IMR-90 (cell line): ENCODE results near the gene BAMBI. TPM values are rescaled to one million over a fixed set of nuclear protein-coding genes. Genes with fewer than 3 reads are reported as not detected.

Experiments used
- ATAC-seq: fragments of 200-7000 bp; cut with Tn5 transposase; 2 replicates; pipeline ENCODE4 v1.9.1; 2020; ENCODE audit warnings: low read depth, mild to moderate bottlenecking, moderate library complexity
- BruUV-seq: library from RNA; stranded (reverse); fragments of 400-500 nt; replicated peaks from 2 replicates; lab custom pipeline; 2021; lab: Mats Ljungman, UMichigan
- CTCF ChIA-PET: fragments of 300-600 bp; formaldehyde crosslinking; extraction: SDS; loops from one replicate; lab custom pipeline; 2021; ENCODE audit warnings: antibody characterized with exemption; lab: Yijun Ruan, JAX
- POLR2A ChIA-PET: fragments of 300-600 bp; sonication (Branson Sonifier 250); formaldehyde crosslinking; loops from one replicate; lab custom pipeline; 2022; ENCODE audit warnings: antibody characterized with exemption; ENCODE audit not compliant: unreplicated experiment; lab: Charles Lee
- DNase-seq: peaks from one replicate; pipeline ENCODE4 v3.0.0; 2013
- H2AFZ ChIP-seq: replicated peaks from 2 replicates; pipeline ENCODE3; 2013; ENCODE audit warnings: low read length, mild to moderate bottlenecking; ENCODE audit not compliant: poor library complexity
- H2AK5ac ChIP-seq: 2 replicates; pipeline ENCODE4 v1.6.1; 2013; ENCODE audit warnings: low read depth, low read length, inconsistent platforms
- H2AK9ac ChIP-seq: replicated peaks from 2 replicates; pipeline ENCODE3; 2013; ENCODE audit warnings: mild to moderate bottlenecking, low read depth, low read length, moderate library complexity; ENCODE audit not compliant: poor library complexity
- H2BK120ac ChIP-seq: 2 replicates; pipeline ENCODE4 v1.6.1; 2013; ENCODE audit warnings: low read depth, low read length, inconsistent platforms
- H2BK15ac ChIP-seq: 3 replicates; pipeline ENCODE4 v1.6.1; 2013; ENCODE audit warnings: low read depth, low read length, inconsistent platforms
- H2BK20ac ChIP-seq: 2 replicates; pipeline ENCODE4 v1.6.1; 2013; ENCODE audit warnings: low read depth, mild to moderate bottlenecking, inconsistent platforms, low read length, moderate library complexity
- H2BK5ac ChIP-seq: 2 replicates; pipeline ENCODE4 v1.6.1; 2013; ENCODE audit warnings: mild to moderate bottlenecking, low read depth, low read length, inconsistent platforms; ENCODE audit not compliant: poor library complexity, severe bottlenecking
- H3K14ac ChIP-seq: replicated peaks from 2 replicates; pipeline ENCODE4 v1.6.1; 2013; ENCODE audit warnings: low read depth, low read length, inconsistent platforms
- H3K18ac ChIP-seq: 2 replicates; pipeline ENCODE4 v1.6.1; 2013; ENCODE audit warnings: low read depth, low read length, control low read depth
- H3K23ac ChIP-seq: 2 replicates; pipeline ENCODE4 v1.6.1; 2013; ENCODE audit warnings: low read depth, low read length, inconsistent platforms
- H3K27ac ChIP-seq: 2 replicates; pipeline ENCODE4 v1.5.1; 2013; ENCODE audit warnings: mild to moderate bottlenecking, control low read depth, low read length; ENCODE audit not compliant: insufficient read depth
- H3K27me3 ChIP-seq: 2 replicates; pipeline ENCODE4 v1.6.1; 2013; ENCODE audit warnings: low read length; ENCODE audit not compliant: control insufficient read depth, insufficient read depth
- H3K36me3 ChIP-seq: 2 replicates; pipeline ENCODE4 v1.6.1; 2013; ENCODE audit warnings: low read length, mixed read lengths; ENCODE audit not compliant: control insufficient read depth, insufficient read depth
- H3K4ac ChIP-seq: 2 replicates; pipeline ENCODE4 v1.6.1; 2013; ENCODE audit warnings: low read depth, low read length, inconsistent platforms
- H3K4me1 ChIP-seq: 2 replicates; pipeline ENCODE4 v1.6.1; 2013; ENCODE audit warnings: low read length, mixed read lengths; ENCODE audit not compliant: control insufficient read depth, insufficient read depth
- H3K4me2 ChIP-seq: 2 replicates; pipeline ENCODE4 v1.6.1; 2013; ENCODE audit warnings: low read depth, mild to moderate bottlenecking, control low read depth, low read length, moderate library complexity
- H3K4me3 ChIP-seq: 2 replicates; pipeline ENCODE4 v1.5.1; 2013; ENCODE audit warnings: low read depth, mild to moderate bottlenecking, control low read depth, low read length, moderate library complexity; ENCODE audit not compliant: insufficient read depth
- H3K56ac ChIP-seq: 2 replicates; pipeline ENCODE4 v1.6.1; 2013; ENCODE audit warnings: low read length, inconsistent platforms; ENCODE audit not compliant: insufficient read depth; ENCODE audit errors: extremely low read depth
- H3K79me1 ChIP-seq, 2 experiments: 2 replicates each; pipeline ENCODE4 v1.6.1; 2013; ENCODE audit warnings: low read length in 2 of 2, inconsistent platforms in 1 of 2, low read depth in 1 of 2
- H3K9ac ChIP-seq: 2 replicates; pipeline ENCODE4 v1.6.1; 2013; ENCODE audit warnings: low read depth, low read length, control low read depth
- H3K9me1 ChIP-seq: 2 replicates; pipeline ENCODE4 v1.6.1; 2013; ENCODE audit warnings: low read length, inconsistent platforms; ENCODE audit not compliant: insufficient read depth
- H3K9me3 ChIP-seq: 2 replicates; pipeline ENCODE4 v1.6.1; 2013; ENCODE audit warnings: low read length; ENCODE audit not compliant: control insufficient read depth, insufficient read depth
- H4K20me1 ChIP-seq: 2 replicates; pipeline ENCODE4 v1.6.1; 2013; ENCODE audit warnings: low read length, inconsistent platforms; ENCODE audit not compliant: insufficient read depth
- H4K5ac ChIP-seq: 2 replicates; pipeline ENCODE4 v1.6.1; 2013; ENCODE audit warnings: mild to moderate bottlenecking, low read depth, low read length, control low read depth
- H4K8ac ChIP-seq, 2 experiments: 2 replicates each; pipeline ENCODE4 v1.6.1; 2013; ENCODE audit warnings: low read depth in 2 of 2, low read length in 2 of 2, control low read depth in 1 of 2, inconsistent platforms in 1 of 2
- H4K91ac ChIP-seq: 2 replicates; pipeline ENCODE4 v1.6.1; 2013; ENCODE audit warnings: low read depth, low read length, inconsistent platforms; ENCODE audit not compliant: insufficient read depth
- CEBPB ChIP-seq: IDR thresholded peaks from 2 replicates; pipeline ENCODE4 v1.6.1; 2012; ENCODE audit warnings: low read depth, low read length, improper control_type of control experiment
- CHD1 ChIP-seq: IDR thresholded peaks from 2 replicates; pipeline ENCODE4 v1.6.1; 2012; ENCODE audit warnings: low read depth, low read length, improper control_type of control experiment
- CTCF ChIP-seq: conservative IDR thresholded peaks from 2 replicates; pipeline ENCODE4 v1.5.1; 2012; ENCODE audit warnings: mild to moderate bottlenecking, low read depth, low read length, improper control_type of control experiment
- FOS ChIP-seq: fragments of 150-350 bp; IDR thresholded peaks from 2 replicates; pipeline ENCODE4 v1.6.1; 2016; ENCODE audit warnings: low read depth, low read length
- MAZ ChIP-seq: IDR thresholded peaks from 2 replicates; pipeline ENCODE4 v1.6.1; 2012; ENCODE audit warnings: low read depth, mild to moderate bottlenecking, low read length, improper control_type of control experiment, moderate library complexity, borderline replicate concordance
- NFE2L2 ChIP-seq: fragments of 150-350 bp; IDR thresholded peaks from 2 replicates; pipeline ENCODE4 v1.6.1; 2016; ENCODE audit warnings: low read depth, mild to moderate bottlenecking, low read length
- POLR2A ChIP-seq: IDR thresholded peaks from 2 replicates; pipeline ENCODE4 v1.6.1; 2012; ENCODE audit warnings: mild to moderate bottlenecking, low read depth, low read length
- RAD21 ChIP-seq: IDR thresholded peaks from 2 replicates; pipeline ENCODE4 v1.6.1; 2012; ENCODE audit warnings: low read length, improper control_type of control experiment
- RCOR1 ChIP-seq: IDR thresholded peaks from 2 replicates; pipeline ENCODE4 v1.6.1; 2012; ENCODE audit warnings: mild to moderate bottlenecking, low read length, improper control_type of control experiment; ENCODE audit not compliant: insufficient replicate concordance
- WGBS, 2 experiments: methylation state at CpG; one replicate each; pipeline versions ENCODE4 v1.1.5 to v1.1.7; 2013; ENCODE audit warnings: missing lambda C conversion rate in 2 of 2; ENCODE audit not compliant: insufficient read length in 1 of 2; ENCODE audit errors: extremely low coverage in 2 of 2; 5-methylcytosine and 5-hydroxymethylcytosine counted together
- dilution Hi-C: fragments of 300-500 bp; cut with HindIII; formaldehyde crosslinking; loops from one replicate; pipeline ENCODE4 v1.14.3; 2018; ENCODE audit warnings: low sequenced_read_pairs; ENCODE audit not compliant: unreplicated experiment
- in situ Hi-C: fragments of 300-500 bp; cut with MboI; formaldehyde crosslinking; loops from 3 replicates; pipeline ENCODE4 v1.14.3; 2019; ENCODE audit warnings: low sequenced_read_pairs, inconsistent platforms, mixed read lengths
- intact Hi-C: fragments of 100-400 bp; cut with micrococcal nuclease; formaldehyde crosslinking; loops from 2 replicates; pipeline ENCODE4 v1.10.0; 2022
- polyA plus RNA-seq, 3 experiments: library from polyadenylated mRNA; depleted of rRNA; stranded (reverse); fragments of >200 nt; gene quantifications; 2 replicates each; pipeline ENCODE4 v1.2.3, GENCODE V29; 2012; ENCODE audit warnings: low replicate concordance in 1 of 3
- total RNA-seq: library from RNA; depleted of rRNA; stranded (reverse); fragments of >200 nt; gene quantifications from 2 replicates; pipeline ENCODE4 v1.2.3, GENCODE V29; 2012

Gene BAMBI
- total and polyA plus RNA-seq, 2 of the 4 experiments (the other 2 are of a cell fraction): 14.4 to 19.4 TPM

DNA sequence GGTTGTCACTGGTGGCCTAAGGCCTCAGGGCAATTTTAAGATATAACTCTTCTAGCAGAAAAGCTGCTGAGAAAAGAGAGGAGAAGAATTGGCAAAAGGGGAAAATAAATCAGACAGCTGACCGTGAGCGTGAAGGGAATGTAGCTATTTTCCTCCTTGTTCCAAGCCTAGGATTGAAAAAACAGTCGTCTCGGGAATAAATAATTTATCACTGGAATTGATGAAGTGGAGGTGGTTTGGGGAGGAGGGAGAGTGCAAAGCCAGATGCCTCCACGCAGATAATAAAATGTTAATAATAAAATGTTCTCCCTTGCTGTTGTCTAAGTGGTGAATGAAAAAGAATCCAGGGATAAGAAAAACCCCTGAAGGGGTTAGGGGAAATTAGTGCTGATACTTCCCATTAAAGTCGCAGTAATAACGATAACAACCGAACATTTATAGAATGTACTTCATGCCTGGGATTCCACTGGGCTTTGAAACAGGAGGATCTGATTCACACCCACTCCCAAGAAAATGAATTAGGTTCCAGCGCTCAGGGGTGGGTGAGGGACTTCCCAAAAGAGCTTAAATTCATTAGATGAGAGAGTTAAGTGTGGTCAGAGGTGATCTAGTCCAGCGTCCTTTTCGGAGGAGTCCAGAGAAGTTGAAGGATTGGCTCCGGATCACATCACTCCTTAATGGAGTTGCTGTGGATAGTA lies 27.3 kb downstream of the BAMBI start:
- Histone ChIP-seq H3K23ac (no peak overlapping the region), H3K27ac (no peak overlapping the region), H2AK5ac (no peak overlapping the region), H2BK20ac (no peak overlapping the region), H4K8ac (no peak overlapping the region), H3K79me1 (no peaks in the 10 kb centered on the region), H3K56ac (no peak overlapping the region), H3K27me3 (no peaks in the 10 kb centered on the region), H4K20me1 (no peaks in the 10 kb centered on the region), H3K9me1 (no peaks in the 10 kb centered on the region), H3K9me3 (peaks cover 7% of the 10 kb centered on the region), H4K91ac (no peak overlapping the region), H3K4me2 (0 out of 2 replicates have a peak overlapping the region, but pooled peaks have one; percentile 11), H3K9ac (no peak overlapping the region), H2BK15ac (no peak overlapping the region), H2AK9ac (no peak overlapping the region), H3K18ac (no peak overlapping the region; the same call in 1 of the 2 replicates), H3K36me3 (no peaks in the 10 kb centered on the region), H3K4me3 (no peak overlapping the region), H2BK5ac (no peak overlapping the region), H2BK120ac (no peak overlapping the region), H4K5ac (no peak overlapping the region), H2AFZ (peak overlapping the region; percentile 29), H3K14ac (no peak overlapping the region), H3K4ac (no peak overlapping the region), H3K4me1 (peaks cover 5% of the 10 kb centered on the region; the same call in 1 of the 2 replicates)
- DNase-seq (no peak), ATAC-seq (peak; percentile 35)
- POLR2A ChIA-PET: no interaction called here
- WGBS, 2 experiments: 27% methylated on average over 6 of the region's 12 CpGs; no CpG with 5 or more reads in 1 of the 2 experiments
- no TSS peak for BruUV-seq
- intact Hi-C loops (no loop called here), dilution Hi-C loops (no loop called here), in situ Hi-C loops (no loop called here)
- CTCF ChIA-PET: interaction anchor here (1.5 kb wide), 1 partner anchor 10 kb away, joined by 3 read pairs; no protein-coding TSS in a partner anchor
- no peak for TF ChIP-seq MAZ
- TF ChIP-seq FOS: no peak
- TF ChIP-seq RAD21: no peak
- TF ChIP-seq CEBPB: no peak
- TF ChIP-seq RCOR1: no peak
- TF ChIP-seq NFE2L2: no peak
- TF ChIP-seq CTCF: no peak
- TF ChIP-seq POLR2A: no peak
- TF ChIP-seq CHD1: no peak
